ENCODE data around the gene SLCO3A1.

SLCO3A1 gene

GRCh38 chr15:91872356-91873137 is 19.0 kb downstream of the SLCO3A1 start:
- TF ChIP-seq CTCF (IDR thresholded peaks at IDR 0.05; ENCODE audit: low read depth, low read length): no peak
- H3K4me3 ChIP-seq (ENCODE audit: low read depth, low read length): no peak overlapping the region

GRCh38 chr15:91873138-91873536 is 19.6 kb downstream of the SLCO3A1 start:
- TF ChIP-seq CTCF (IDR thresholded peaks at IDR 0.05; ENCODE audit: low read depth, low read length): no peak

GRCh38 chr15:91874171-91874570 is 20.7 kb downstream of the SLCO3A1 start:
- no peak overlapping the region for H3K4me3 ChIP-seq (ENCODE audit: low read depth, low read length)
- no peak for TF ChIP-seq CTCF (IDR thresholded peaks at IDR 0.05; ENCODE audit: low read depth, low read length)

More at GRCh38 chr15:91873138-91873536, 19.6 kb downstream of the SLCO3A1 start:
- no peak overlapping the region for H3K4me3 ChIP-seq (ENCODE audit: low read depth, low read length)

GRCh38 chr15:91874992-91875660 is 21.6 kb downstream of the SLCO3A1 start:
- H3K4me3 ChIP-seq (ENCODE audit: low read depth, low read length): no peak overlapping the region
- no peak for TF ChIP-seq CTCF (IDR thresholded peaks at IDR 0.05; ENCODE audit: low read depth, low read length)

GRCh38 chr15:91876187-91876586 is 22.7 kb downstream of the SLCO3A1 start:
- no peak for TF ChIP-seq CTCF (IDR thresholded peaks at IDR 0.05; ENCODE audit: low read depth, low read length)
- H3K4me3 ChIP-seq (ENCODE audit: low read depth, low read length): no peak overlapping the region

- H3K4me3 ChIP-seq (ENCODE audit: low read depth, low read length): no peak overlapping the region
- no peak for TF ChIP-seq CTCF (IDR thresholded peaks at IDR 0.05; ENCODE audit: low read depth, low read length)
Observed at GRCh38 chr15:91878319-91878870, 24.9 kb downstream of the SLCO3A1 start.

GRCh38 chr15:91879158-91879557 is 25.6 kb downstream of the SLCO3A1 start:
- TF ChIP-seq CTCF (IDR thresholded peaks at IDR 0.05; ENCODE audit: low read depth, low read length): no peak
- no peak overlapping the region for H3K4me3 ChIP-seq (ENCODE audit: low read depth, low read length)
